Smooth muscle cell (in vitro differentiated cells): ENCODE data around the gene CERS6. TPM values are rescaled to one million over a fixed set of nuclear protein-coding genes. Genes with fewer than 3 reads are reported as not detected.

Experiments used
- DNase-seq: peaks from one replicate; lab custom pipeline; 2025; ENCODE audit not compliant: unreplicated experiment; lab: John Stamatoyannopoulos, UW
- H2AFZ ChIP-seq: fragments of 200-600 bp; sonication (generic); 2 replicates; pipeline ENCODE4 v1.6.0; 2016; ENCODE audit warnings: antibody characterized with exemption, low read depth, mild to moderate bottlenecking
- H3F3A ChIP-seq: fragments of 200-600 bp; sonication (generic); 2 replicates; pipeline ENCODE4 v1.6.0; 2017; ENCODE audit warnings: antibody characterized with exemption, low read depth
- H3K27ac ChIP-seq: fragments of 200-600 bp; sonication (generic); 2 replicates; pipeline ENCODE4 v1.5.1; 2016; ENCODE audit warnings: low read depth, mild to moderate bottlenecking
- H3K27me3 ChIP-seq: fragments of 200-600 bp; sonication (generic); 2 replicates; pipeline ENCODE4 v1.6.1; 2016; ENCODE audit warnings: low read depth, mild to moderate bottlenecking
- H3K36me3 ChIP-seq: fragments of 200-600 bp; sonication (generic); 2 replicates; pipeline ENCODE4 v1.5.1; 2016; ENCODE audit warnings: low read depth
- H3K4me1 ChIP-seq: fragments of 200-600 bp; sonication (generic); 2 replicates; pipeline ENCODE4 v1.5.1; 2016; ENCODE audit warnings: low read depth
- H3K4me2 ChIP-seq: fragments of 200-600 bp; sonication (generic); 2 replicates; pipeline ENCODE4 v1.6.0; 2016; ENCODE audit warnings: mild to moderate bottlenecking
- H3K4me3 ChIP-seq: fragments of 200-600 bp; sonication (generic); 2 replicates; pipeline ENCODE4 v1.5.1; 2016; ENCODE audit warnings: mild to moderate bottlenecking
- H3K79me2 ChIP-seq: fragments of 200-600 bp; sonication (generic); 2 replicates; pipeline ENCODE4 v1.6.0; 2016; ENCODE audit warnings: low read depth, mild to moderate bottlenecking
- H3K9ac ChIP-seq: fragments of 200-600 bp; sonication (generic); 2 replicates; pipeline ENCODE4 v1.6.0; 2016; ENCODE audit warnings: low read depth
- H3K9me3 ChIP-seq: fragments of 200-600 bp; sonication (generic); replicated peaks from 2 replicates; pipeline ENCODE4 v1.5.1; 2016; ENCODE audit warnings: low read depth
- H4K20me1 ChIP-seq: fragments of 200-600 bp; sonication (generic); 2 replicates; pipeline ENCODE4 v1.6.0; 2016; ENCODE audit warnings: low read depth
- CTCF ChIP-seq: fragments of 200-600 bp; sonication (generic); IDR thresholded peaks from 2 replicates; pipeline ENCODE4 v1.5.1; 2017; ENCODE audit warnings: borderline replicate concordance, mild to moderate bottlenecking, antibody characterized with exemption; ENCODE audit not compliant: insufficient read depth, poor library complexity, severe bottlenecking
- WGBS: methylation state at CpG from one replicate; pipeline ENCODE4 v1.1.7; 2016; ENCODE audit warnings: low lambda C conversion rate; 5-methylcytosine and 5-hydroxymethylcytosine counted together
- polyA plus RNA-seq: library from polyadenylated mRNA; unstranded; fragments of >200 nt; fragmentation: Nextera tagmentation; extraction: Ambion mirVana; gene quantifications from 2 replicates; pipeline ENCODE4 v1.2.1, GENCODE V29; 2016
- total RNA-seq: library from RNA; depleted of rRNA; stranded (reverse); fragments of >200 nt; gene quantifications from 2 replicates; pipeline ENCODE4 v1.2.3, GENCODE V29; 2014

CERS6 gene
- total and polyA plus RNA-seq, 2 experiments from 2014 or later, result 9.2 to 26.6 TPM

GRCh38 chr2:168545439-168546082, 89.5 kb downstream of the CERS6 start:
- H3K4me2 ChIP-seq, result peak overlapping the region; percentile 75
- TF ChIP-seq CTCF, result no peak
- no peak overlapping the region for H2AFZ ChIP-seq
- no peaks in the 10 kb centered on the region for H3F3A ChIP-seq
- 39% methylated on average over 5 of the region's 5 CpGs for WGBS
- H4K20me1 ChIP-seq, result no peaks in the 10 kb centered on the region
- H3K4me1 ChIP-seq, result peaks cover 12% of the 10 kb centered on the region
- no peak overlapping the region for H3K4me3 ChIP-seq
- no peaks in the 10 kb centered on the region for H3K36me3 ChIP-seq
- DNase-seq, result no peak
- H3K9ac ChIP-seq, result peak overlapping the region; percentile 44
- peak overlapping the region; percentile 84 for H3K27ac ChIP-seq
- peaks cover 28% of the 10 kb centered on the region for H3K79me2 ChIP-seq
- H3K9me3 ChIP-seq, result peaks cover under 1% of the 10 kb centered on the region
- H3K27me3 ChIP-seq, result no peaks in the 10 kb centered on the region

- no peak for DNase-seq
- Histone ChIP-seq H3K36me3 (no peaks in the 10 kb centered on the region), H3K9me3 (no peaks in the 10 kb centered on the region), H3K4me3 (no peak overlapping the region), H3F3A (no peaks in the 10 kb centered on the region), H4K20me1 (no peaks in the 10 kb centered on the region), H3K27ac (no peak overlapping the region), H3K4me1 (peaks cover 13% of the 10 kb centered on the region), H2AFZ (no peak overlapping the region), H3K9ac (no peak overlapping the region), H3K4me2 (no peak overlapping the region), H3K27me3 (no peaks in the 10 kb centered on the region), H3K79me2 (peaks cover 5% of the 10 kb centered on the region)
- WGBS, result 91% methylated on average over 5 of the region's 5 CpGs
- no peak for TF ChIP-seq CTCF
Measured at GRCh38 chr2:168550670-168551069, 94.6 kb downstream of the CERS6 start.

GRCh38 chr2:168552450-168552856, 96.4 kb downstream of the CERS6 start:
- Histone ChIP-seq H3K4me2 (no peak overlapping the region), H3F3A (no peaks in the 10 kb centered on the region), H3K27me3 (no peaks in the 10 kb centered on the region), H3K9me3 (no peaks in the 10 kb centered on the region), H4K20me1 (no peaks in the 10 kb centered on the region), H3K79me2 (no peaks in the 10 kb centered on the region), H3K27ac (no peak overlapping the region), H3K9ac (no peak overlapping the region), H3K36me3 (no peaks in the 10 kb centered on the region), H2AFZ (no peak overlapping the region), H3K4me1 (peaks cover 8% of the 10 kb centered on the region), H3K4me3 (no peak overlapping the region)
- no peak for TF ChIP-seq CTCF
- no peak for DNase-seq
- 77% methylated on average over 2 of the region's 2 CpGs for WGBS

GRCh38 chr2:168555283-168555682, 99.2 kb downstream of the CERS6 start:
- Histone ChIP-seq H3K36me3 (no peaks in the 10 kb centered on the region), H2AFZ (no peak overlapping the region), H4K20me1 (no peaks in the 10 kb centered on the region), H3F3A (no peaks in the 10 kb centered on the region), H3K4me3 (no peak overlapping the region), H3K27ac (no peak overlapping the region), H3K4me2 (no peak overlapping the region), H3K79me2 (no peaks in the 10 kb centered on the region), H3K9me3 (no peaks in the 10 kb centered on the region), H3K4me1 (peaks cover 8% of the 10 kb centered on the region), H3K9ac (no peak overlapping the region), H3K27me3 (no peaks in the 10 kb centered on the region)
- WGBS, result 93% methylated on average over 3 of the region's 3 CpGs
- TF ChIP-seq CTCF, result no peak
- no peak for DNase-seq
